Hepatocyte (in vitro differentiated cells): ENCODE data around the gene SNX18. TPM values are rescaled to one million over a fixed set of nuclear protein-coding genes. Genes with fewer than 3 reads are reported as not detected.

ENCODE experiments used
- DNase-seq: peaks from one replicate; pipeline ENCODE4 v3.0.0-alpha.2; 2016; ENCODE audit warnings: low spot score
- H2AFZ ChIP-seq: fragments of 200-600 bp; sonication (generic); 2 replicates; pipeline ENCODE4 v1.6.0; 2016; ENCODE audit warnings: antibody characterized with exemption, mild to moderate bottlenecking
- H3K27ac ChIP-seq: fragments of 200-600 bp; sonication (generic); 2 replicates; pipeline ENCODE4 v1.5.1; 2016; ENCODE audit warnings: mild to moderate bottlenecking
- H3K27me3 ChIP-seq: fragments of 200-600 bp; sonication (generic); 2 replicates; pipeline ENCODE4 v1.6.1; 2016
- H3K36me3 ChIP-seq: fragments of 200-600 bp; sonication (generic); replicated peaks from 2 replicates; pipeline ENCODE4 v1.5.1; 2016; ENCODE audit warnings: low read depth; ENCODE audit not compliant: insufficient read depth
- H3K4me1 ChIP-seq: fragments of 200-600 bp; sonication (generic); 2 replicates; pipeline ENCODE4 v1.5.1; 2016; ENCODE audit warnings: mild to moderate bottlenecking, moderate library complexity; ENCODE audit not compliant: insufficient read depth
- H3K4me2 ChIP-seq: fragments of 200-600 bp; sonication (generic); 2 replicates; pipeline ENCODE4 v1.6.0; 2016
- H3K4me3 ChIP-seq: fragments of 200-600 bp; sonication (generic); 2 replicates; pipeline ENCODE4 v1.5.1; 2016; ENCODE audit warnings: mild to moderate bottlenecking
- H3K79me2 ChIP-seq: fragments of 200-600 bp; sonication (generic); 2 replicates; pipeline ENCODE4 v1.6.0; 2017; ENCODE audit warnings: mild to moderate bottlenecking
- H3K9me2 ChIP-seq: fragments of 200-600 bp; sonication (generic); replicated peaks from 2 replicates; pipeline ENCODE4 v1.6.0; 2017; ENCODE audit warnings: mild to moderate bottlenecking; ENCODE audit not compliant: insufficient read depth
- H3K9me3 ChIP-seq: fragments of 200-600 bp; sonication (generic); 2 replicates; pipeline ENCODE4 v1.5.1; 2016; ENCODE audit warnings: low read depth, mild to moderate bottlenecking
- H4K20me1 ChIP-seq: fragments of 200-600 bp; sonication (generic); 2 replicates; pipeline ENCODE4 v1.6.0; 2016; ENCODE audit warnings: mild to moderate bottlenecking; ENCODE audit not compliant: insufficient read depth, poor library complexity, severe bottlenecking
- EZH2 ChIP-seq: fragments of 200-600 bp; sonication (generic); IDR thresholded peaks from 2 replicates; pipeline ENCODE4 v1.6.1; 2016; ENCODE audit warnings: antibody characterized with exemption, mild to moderate bottlenecking, borderline replicate concordance
- EZH2phosphoT487 ChIP-seq: fragments of 200-600 bp; sonication (generic); IDR thresholded peaks from one replicate; pipeline ENCODE4 v1.6.1; 2018; ENCODE audit warnings: antibody characterized with exemption, mild to moderate bottlenecking, low read depth, moderate library complexity; ENCODE audit not compliant: unreplicated experiment, severe bottlenecking
- polyA plus RNA-seq: library from polyadenylated mRNA; unstranded; fragments of >200 nt; fragmentation: Nextera tagmentation; extraction: Ambion mirVana; gene quantifications from 2 replicates; pipeline ENCODE4 v1.2.1, GENCODE V29; 2016
- total RNA-seq: library from RNA; depleted of rRNA; stranded (reverse); fragments of >200 nt; gene quantifications from 2 replicates; pipeline ENCODE4 v1.2.3, GENCODE V29; 2014
- TF ChIP-seq, protein P1 (sequence below): fragments of 200-600 bp; sonication (generic); IDR thresholded peaks from 2 replicates; pipeline ENCODE4 v1.5.1; 2016; ENCODE audit warnings: antibody characterized with exemption, mild to moderate bottlenecking; ENCODE audit not compliant: poor library complexity

The SNX18 gene
- total and polyA plus RNA-seq, 2 experiments from 2014 or later: 6.5 to 33.0 TPM

DNA sequence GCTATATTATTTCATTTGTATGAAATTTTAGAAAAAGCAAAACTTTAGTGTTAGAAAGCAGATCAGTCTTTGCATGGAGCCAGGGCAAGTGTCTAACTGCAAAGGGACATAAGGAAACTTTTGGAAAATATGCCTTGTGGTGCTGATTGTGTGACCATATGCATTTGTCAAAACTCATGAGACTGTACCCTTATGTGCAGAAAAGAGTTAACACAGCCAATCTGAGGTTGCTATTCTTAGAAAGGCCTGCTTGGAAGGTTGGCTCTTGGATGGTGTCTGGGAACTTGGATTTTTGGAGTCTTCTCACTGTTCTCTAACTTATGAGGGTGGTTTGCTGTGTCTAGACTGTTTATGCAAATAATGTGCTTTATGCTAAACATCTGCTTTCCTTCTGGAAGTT, 76.6 kb downstream of the SNX18 start:
- no peak for DNase-seq
- no peak overlapping the region for H3K4me2 ChIP-seq
- TF ChIP-seq EZH2 (no peak), EZH2phosphoT487 (no peak)
- TF ChIP-seq, protein P1, sequence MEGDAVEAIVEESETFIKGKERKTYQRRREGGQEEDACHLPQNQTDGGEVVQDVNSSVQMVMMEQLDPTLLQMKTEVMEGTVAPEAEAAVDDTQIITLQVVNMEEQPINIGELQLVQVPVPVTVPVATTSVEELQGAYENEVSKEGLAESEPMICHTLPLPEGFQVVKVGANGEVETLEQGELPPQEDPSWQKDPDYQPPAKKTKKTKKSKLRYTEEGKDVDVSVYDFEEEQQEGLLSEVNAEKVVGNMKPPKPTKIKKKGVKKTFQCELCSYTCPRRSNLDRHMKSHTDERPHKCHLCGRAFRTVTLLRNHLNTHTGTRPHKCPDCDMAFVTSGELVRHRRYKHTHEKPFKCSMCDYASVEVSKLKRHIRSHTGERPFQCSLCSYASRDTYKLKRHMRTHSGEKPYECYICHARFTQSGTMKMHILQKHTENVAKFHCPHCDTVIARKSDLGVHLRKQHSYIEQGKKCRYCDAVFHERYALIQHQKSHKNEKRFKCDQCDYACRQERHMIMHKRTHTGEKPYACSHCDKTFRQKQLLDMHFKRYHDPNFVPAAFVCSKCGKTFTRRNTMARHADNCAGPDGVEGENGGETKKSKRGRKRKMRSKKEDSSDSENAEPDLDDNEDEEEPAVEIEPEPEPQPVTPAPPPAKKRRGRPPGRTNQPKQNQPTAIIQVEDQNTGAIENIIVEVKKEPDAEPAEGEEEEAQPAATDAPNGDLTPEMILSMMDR: no peak
- no peaks in the 10 kb centered on the region for H4K20me1 ChIP-seq
- H3K9me2 ChIP-seq: no peaks in the 10 kb centered on the region
- H3K27me3 ChIP-seq: no peaks in the 10 kb centered on the region
- H2AFZ ChIP-seq: no peak overlapping the region
- H3K4me1 ChIP-seq: peaks cover 4% of the 10 kb centered on the region
- no peak overlapping the region for H3K27ac ChIP-seq
- no peaks in the 10 kb centered on the region for H3K79me2 ChIP-seq
- H3K9me3 ChIP-seq: no peaks in the 10 kb centered on the region
- no peaks in the 10 kb centered on the region for H3K36me3 ChIP-seq
- H3K4me3 ChIP-seq: no peak overlapping the region

DNA sequence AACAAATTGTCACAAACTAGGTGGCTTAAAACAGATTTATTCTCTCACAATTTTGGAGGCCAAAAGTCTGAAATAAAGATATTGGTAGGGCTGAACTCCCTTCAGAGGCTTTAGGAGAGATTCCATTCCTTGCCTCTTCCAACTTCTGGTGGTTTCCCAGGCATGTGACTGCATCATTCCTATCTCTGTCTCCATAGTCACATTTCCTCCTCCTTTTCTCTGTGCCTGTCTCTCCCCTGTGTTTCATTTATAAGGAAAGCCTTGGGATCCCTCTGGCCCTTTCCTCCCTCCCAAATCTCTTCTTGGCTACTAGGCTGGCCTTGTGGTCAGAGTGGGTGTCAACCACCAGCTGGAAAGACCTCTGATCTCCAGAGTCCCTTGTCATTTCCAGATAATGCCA, 78.2 kb downstream of the SNX18 start:
- H4K20me1 ChIP-seq: no peaks in the 10 kb centered on the region
- H3K27ac ChIP-seq: no peak overlapping the region
- no peaks in the 10 kb centered on the region for H3K27me3 ChIP-seq
- no peak overlapping the region for H3K4me3 ChIP-seq
- no peaks in the 10 kb centered on the region for H3K36me3 ChIP-seq
- H3K9me2 ChIP-seq: no peaks in the 10 kb centered on the region
- H3K4me2 ChIP-seq: no peak overlapping the region
- DNase-seq: no peak
- H3K9me3 ChIP-seq: no peaks in the 10 kb centered on the region
- TF ChIP-seq, protein P1: no peak
- TF ChIP-seq EZH2 (no peak), EZH2phosphoT487 (no peak)
- peaks cover 4% of the 10 kb centered on the region for H3K4me1 ChIP-seq
- H2AFZ ChIP-seq: no peak overlapping the region
- no peaks in the 10 kb centered on the region for H3K79me2 ChIP-seq

Other genes starting within 250 kb of the SNX18 start
- 53.1 and 66.3 TPM in 2 replicates for gene ARL15, start 207.2 kb upstream of the SNX18 start, total RNA-seq
- gene ARL15, start 207.2 kb upstream of the SNX18 start, polyA plus RNA-seq: 13.3 and 15.4 TPM in 2 replicates
- 1.8 and 3.2 TPM in 2 replicates for gene HSPB3, start 62.1 kb upstream of the SNX18 start, total RNA-seq
- gene HSPB3, start 62.1 kb upstream of the SNX18 start, polyA plus RNA-seq: 0.41 and 0.77 TPM in 2 replicates